ENCODE data around the gene HIKESHI. TPM values are rescaled to one million over a fixed set of nuclear protein-coding genes. Genes with fewer than 3 reads are reported as not detected.

The HIKESHI gene
- total RNA-seq, 2 donors from 2014 or later: 29.4 to 38.9 TPM

DNA sequence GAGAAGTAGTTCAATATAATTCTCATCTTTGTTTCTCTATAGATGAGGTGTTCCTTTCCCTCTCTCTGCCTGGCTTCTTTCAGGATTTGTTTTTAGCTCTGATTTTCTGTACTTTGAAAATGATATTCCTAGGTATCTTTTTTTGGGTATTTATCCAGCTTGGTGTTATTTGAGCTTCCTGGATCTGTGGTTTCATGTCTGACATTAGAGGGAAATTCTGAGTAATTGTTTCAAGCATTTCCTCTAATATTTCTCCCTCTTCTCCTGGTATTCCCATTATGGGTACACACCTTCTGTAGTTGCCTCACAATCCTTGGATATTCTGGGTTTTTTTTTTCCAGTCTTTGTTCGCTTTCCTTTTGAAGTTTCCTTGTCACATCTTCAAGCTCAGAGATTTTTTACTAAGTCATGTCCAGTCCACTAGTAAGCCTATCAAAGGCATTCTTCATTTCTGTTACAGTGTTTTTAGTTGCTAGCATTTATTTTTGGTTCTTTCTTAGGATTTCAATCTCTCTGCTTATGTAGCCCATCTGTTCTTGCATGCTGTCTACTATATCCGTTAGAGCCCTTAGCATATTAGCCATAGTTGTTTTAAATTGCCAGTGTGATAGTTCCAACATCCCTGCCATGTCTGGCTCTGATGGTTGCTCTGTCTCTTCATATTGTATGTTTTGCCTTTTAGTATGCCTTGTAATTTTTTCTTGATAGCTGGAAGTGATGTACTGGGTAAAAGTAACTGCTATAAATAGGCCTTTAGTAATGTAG lies 78.4 kb downstream of the HIKESHI start:
- no peak for TF ChIP-seq POLR2A (IDR thresholded peaks at IDR 0.05)
- no peak for TF ChIP-seq POLR2AphosphoS5 (IDR thresholded peaks at IDR 0.05)
- TF ChIP-seq, protein P1, sequence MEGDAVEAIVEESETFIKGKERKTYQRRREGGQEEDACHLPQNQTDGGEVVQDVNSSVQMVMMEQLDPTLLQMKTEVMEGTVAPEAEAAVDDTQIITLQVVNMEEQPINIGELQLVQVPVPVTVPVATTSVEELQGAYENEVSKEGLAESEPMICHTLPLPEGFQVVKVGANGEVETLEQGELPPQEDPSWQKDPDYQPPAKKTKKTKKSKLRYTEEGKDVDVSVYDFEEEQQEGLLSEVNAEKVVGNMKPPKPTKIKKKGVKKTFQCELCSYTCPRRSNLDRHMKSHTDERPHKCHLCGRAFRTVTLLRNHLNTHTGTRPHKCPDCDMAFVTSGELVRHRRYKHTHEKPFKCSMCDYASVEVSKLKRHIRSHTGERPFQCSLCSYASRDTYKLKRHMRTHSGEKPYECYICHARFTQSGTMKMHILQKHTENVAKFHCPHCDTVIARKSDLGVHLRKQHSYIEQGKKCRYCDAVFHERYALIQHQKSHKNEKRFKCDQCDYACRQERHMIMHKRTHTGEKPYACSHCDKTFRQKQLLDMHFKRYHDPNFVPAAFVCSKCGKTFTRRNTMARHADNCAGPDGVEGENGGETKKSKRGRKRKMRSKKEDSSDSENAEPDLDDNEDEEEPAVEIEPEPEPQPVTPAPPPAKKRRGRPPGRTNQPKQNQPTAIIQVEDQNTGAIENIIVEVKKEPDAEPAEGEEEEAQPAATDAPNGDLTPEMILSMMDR (IDR thresholded peaks at IDR 0.05): no peak
- no peak overlapping the region for H3K27ac ChIP-seq
- H3K27me3 ChIP-seq (replicated peaks; ENCODE audit: insufficient read depth): no peaks in the 10 kb centered on the region
- 98% methylated on average over 2 of the region's 2 CpGs for WGBS
- no peak overlapping the region for H3K4me3 ChIP-seq
- intact Hi-C loops (cut with DNase I): no loop called here
- no peak for DNase-seq (ENCODE audit: low spot score)
- H3K9me3 ChIP-seq: no peaks in the 10 kb centered on the region
- no peaks in the 10 kb centered on the region for H3K36me3 ChIP-seq
- no peaks in the 10 kb centered on the region for H3K4me1 ChIP-seq (replicated peaks)

DNA sequence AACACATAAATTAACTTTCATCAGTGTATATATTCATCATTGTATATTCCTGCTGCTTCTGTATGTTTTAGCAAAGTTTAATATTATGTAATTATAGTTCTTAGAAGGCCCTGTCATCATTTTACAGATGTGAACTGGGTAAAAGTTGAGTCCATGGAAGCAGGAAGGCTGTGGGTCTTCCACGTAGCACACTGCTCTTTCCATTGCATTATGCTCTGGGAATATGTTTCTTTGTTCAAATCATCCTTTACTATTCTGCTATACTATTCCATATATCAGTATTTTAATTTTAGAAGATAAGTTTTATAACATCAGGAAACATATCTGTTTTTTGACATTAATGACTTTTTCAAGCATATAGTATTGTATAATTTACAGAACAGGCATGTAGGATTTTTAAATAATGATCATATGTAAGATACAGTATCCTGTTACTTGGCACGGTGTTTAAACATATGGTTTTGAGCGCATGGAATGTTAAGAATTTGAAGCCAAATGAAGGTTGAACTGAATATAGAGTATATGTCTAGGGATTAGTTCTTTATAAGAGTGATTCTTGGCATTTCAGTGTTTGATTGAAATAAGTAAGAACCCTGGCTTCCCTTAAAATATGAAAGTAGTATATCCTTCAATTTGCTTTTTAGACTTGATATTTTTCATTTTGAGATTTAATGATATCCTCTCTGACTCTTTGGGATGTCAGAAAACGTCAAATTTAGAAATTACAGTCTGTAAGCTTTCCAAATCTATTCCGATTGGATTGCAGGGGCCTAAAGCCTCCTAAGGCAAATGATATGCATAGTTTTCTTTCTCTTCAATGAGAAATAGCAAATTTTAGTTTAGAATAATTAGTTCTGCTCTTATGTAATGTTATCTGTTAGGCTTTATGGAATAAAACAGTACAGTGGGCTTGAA lies 81.3 kb downstream of the HIKESHI start:
- H3K9me3 ChIP-seq: no peaks in the 10 kb centered on the region
- intact Hi-C loops (cut with DNase I): no loop called here
- no peaks in the 10 kb centered on the region for H3K27me3 ChIP-seq (replicated peaks; ENCODE audit: insufficient read depth)
- no peaks in the 10 kb centered on the region for H3K36me3 ChIP-seq
- H3K4me3 ChIP-seq: no peak overlapping the region
- H3K27ac ChIP-seq: no peak overlapping the region
- TF ChIP-seq, protein P1 (IDR thresholded peaks at IDR 0.05): no peak
- no peak for TF ChIP-seq POLR2AphosphoS5 (IDR thresholded peaks at IDR 0.05)
- TF ChIP-seq POLR2A (IDR thresholded peaks at IDR 0.05): no peak
- H3K4me1 ChIP-seq (replicated peaks): no peaks in the 10 kb centered on the region
- 80% methylated on average over 5 of the region's 5 CpGs for WGBS
- no peak for DNase-seq (ENCODE audit: low spot score)

DNA sequence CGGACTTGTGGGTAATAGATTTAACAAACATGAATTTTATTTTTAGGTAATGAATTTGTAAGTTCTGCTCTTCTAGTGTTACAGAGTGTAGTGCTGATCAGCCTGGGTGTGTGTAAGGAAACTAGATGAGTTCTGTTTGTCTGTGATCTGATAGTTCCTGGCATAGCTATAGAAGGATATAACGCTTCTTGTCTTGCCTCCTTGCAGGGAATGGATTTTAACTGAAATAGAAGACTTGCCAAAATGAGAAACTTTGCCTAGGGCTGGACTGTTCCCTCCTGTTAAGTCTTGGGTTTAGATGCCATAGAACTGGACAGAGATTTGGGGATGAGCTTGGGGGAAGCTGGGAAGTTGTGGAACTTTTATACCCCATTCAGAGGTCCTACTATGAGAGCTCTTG lies 84.2 kb downstream of the HIKESHI start:
- Histone ChIP-seq H3K27ac (no peak overlapping the region), H3K4me3 (no peak overlapping the region), H3K36me3 (no peaks in the 10 kb centered on the region), H3K27me3 (replicated peaks; ENCODE audit: insufficient read depth) (no peaks in the 10 kb centered on the region), H3K9me3 (no peaks in the 10 kb centered on the region), H3K4me1 (replicated peaks) (no peaks in the 10 kb centered on the region)
- no peak for DNase-seq (ENCODE audit: low spot score)
- no peak for TF ChIP-seq POLR2A (IDR thresholded peaks at IDR 0.05)
- TF ChIP-seq, protein P1 (IDR thresholded peaks at IDR 0.05): no peak
- no peak for TF ChIP-seq POLR2AphosphoS5 (IDR thresholded peaks at IDR 0.05)
- intact Hi-C loops (cut with DNase I): no loop called here
- 76% methylated on average over 2 of the region's 2 CpGs for WGBS

DNA sequence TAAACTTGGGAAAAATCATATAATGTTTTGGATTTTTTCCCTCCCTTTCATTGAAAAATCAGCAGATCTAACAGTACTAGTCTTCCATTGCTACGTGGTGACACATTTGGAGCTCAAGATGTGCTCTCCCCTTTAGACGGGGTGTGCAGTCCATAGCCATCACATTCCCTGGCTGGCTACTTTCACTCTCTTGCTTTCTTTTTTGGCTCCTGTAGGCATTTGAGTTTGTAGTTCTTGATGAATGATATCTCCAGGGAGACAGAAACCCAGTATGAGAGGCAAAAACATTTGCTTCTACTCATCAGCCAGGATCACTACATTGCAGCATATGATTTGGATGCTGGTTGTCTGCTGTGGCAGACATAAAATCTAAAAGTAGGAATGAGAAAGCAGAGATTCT lies 84.7 kb downstream of the HIKESHI start:
- intact Hi-C loops (cut with DNase I): no loop called here
- WGBS: 89% methylated on average over 2 of the region's 2 CpGs
- no peak overlapping the region for H3K27ac ChIP-seq
- H3K4me1 ChIP-seq (replicated peaks): no peaks in the 10 kb centered on the region
- no peaks in the 10 kb centered on the region for H3K36me3 ChIP-seq
- H3K27me3 ChIP-seq (replicated peaks; ENCODE audit: insufficient read depth): no peaks in the 10 kb centered on the region
- H3K4me3 ChIP-seq: no peak overlapping the region
- no peak for DNase-seq (ENCODE audit: low spot score)
- TF ChIP-seq POLR2AphosphoS5 (IDR thresholded peaks at IDR 0.05) (no peak), POLR2A (IDR thresholded peaks at IDR 0.05) (no peak)
- TF ChIP-seq, protein P1 (IDR thresholded peaks at IDR 0.05): no peak
- no peaks in the 10 kb centered on the region for H3K9me3 ChIP-seq

Data from prostate gland (tissue), 2 donors.